ENCODE measurements around the gene MATN1.

The MATN1 gene

DNA sequence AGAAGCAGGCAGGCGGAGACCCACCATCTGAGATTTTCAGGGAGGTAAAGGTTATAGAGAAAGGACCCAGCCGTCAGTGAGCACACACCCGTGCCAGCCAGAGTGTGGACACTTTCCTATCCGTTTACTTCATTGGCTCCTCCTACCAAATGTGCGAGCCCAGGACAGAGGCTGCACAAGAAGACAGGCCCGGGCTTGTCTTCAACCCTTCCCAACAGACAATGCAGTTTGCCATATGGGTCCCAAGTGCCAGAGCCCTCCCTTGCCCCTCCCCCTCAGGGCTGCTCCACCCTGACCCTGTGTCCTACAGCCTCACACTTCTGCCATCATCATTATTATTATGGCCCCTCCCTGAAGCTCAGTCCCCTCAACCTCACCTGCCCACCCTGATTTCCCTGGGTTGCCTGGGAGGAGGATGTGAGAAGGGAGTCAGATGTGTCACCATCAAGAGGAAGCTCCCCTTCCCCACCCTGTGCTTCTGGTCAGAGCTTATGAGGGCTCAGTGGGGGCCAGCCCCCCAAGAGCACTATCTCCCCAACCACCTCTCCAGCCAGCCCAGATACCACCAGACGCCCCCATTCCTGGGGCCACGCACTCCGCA lies 24.8 kb upstream of the MATN1 start:
- TF ChIP-seq, protein P1, sequence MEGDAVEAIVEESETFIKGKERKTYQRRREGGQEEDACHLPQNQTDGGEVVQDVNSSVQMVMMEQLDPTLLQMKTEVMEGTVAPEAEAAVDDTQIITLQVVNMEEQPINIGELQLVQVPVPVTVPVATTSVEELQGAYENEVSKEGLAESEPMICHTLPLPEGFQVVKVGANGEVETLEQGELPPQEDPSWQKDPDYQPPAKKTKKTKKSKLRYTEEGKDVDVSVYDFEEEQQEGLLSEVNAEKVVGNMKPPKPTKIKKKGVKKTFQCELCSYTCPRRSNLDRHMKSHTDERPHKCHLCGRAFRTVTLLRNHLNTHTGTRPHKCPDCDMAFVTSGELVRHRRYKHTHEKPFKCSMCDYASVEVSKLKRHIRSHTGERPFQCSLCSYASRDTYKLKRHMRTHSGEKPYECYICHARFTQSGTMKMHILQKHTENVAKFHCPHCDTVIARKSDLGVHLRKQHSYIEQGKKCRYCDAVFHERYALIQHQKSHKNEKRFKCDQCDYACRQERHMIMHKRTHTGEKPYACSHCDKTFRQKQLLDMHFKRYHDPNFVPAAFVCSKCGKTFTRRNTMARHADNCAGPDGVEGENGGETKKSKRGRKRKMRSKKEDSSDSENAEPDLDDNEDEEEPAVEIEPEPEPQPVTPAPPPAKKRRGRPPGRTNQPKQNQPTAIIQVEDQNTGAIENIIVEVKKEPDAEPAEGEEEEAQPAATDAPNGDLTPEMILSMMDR (IDR thresholded peaks at IDR 0.05; ENCODE audit: insufficient read depth, low read length): no peak
- TF ChIP-seq SPI1 (IDR thresholded peaks at IDR 0.05; ENCODE audit: borderline replicate concordance, low read depth) (no peak), POLR2AphosphoS5 (IDR thresholded peaks at IDR 0.05; ENCODE audit: low read depth) (no peak), GABPA (IDR thresholded peaks at IDR 0.05; ENCODE audit: low read depth) (no peak)
- TF ChIP-seq, protein P2, sequence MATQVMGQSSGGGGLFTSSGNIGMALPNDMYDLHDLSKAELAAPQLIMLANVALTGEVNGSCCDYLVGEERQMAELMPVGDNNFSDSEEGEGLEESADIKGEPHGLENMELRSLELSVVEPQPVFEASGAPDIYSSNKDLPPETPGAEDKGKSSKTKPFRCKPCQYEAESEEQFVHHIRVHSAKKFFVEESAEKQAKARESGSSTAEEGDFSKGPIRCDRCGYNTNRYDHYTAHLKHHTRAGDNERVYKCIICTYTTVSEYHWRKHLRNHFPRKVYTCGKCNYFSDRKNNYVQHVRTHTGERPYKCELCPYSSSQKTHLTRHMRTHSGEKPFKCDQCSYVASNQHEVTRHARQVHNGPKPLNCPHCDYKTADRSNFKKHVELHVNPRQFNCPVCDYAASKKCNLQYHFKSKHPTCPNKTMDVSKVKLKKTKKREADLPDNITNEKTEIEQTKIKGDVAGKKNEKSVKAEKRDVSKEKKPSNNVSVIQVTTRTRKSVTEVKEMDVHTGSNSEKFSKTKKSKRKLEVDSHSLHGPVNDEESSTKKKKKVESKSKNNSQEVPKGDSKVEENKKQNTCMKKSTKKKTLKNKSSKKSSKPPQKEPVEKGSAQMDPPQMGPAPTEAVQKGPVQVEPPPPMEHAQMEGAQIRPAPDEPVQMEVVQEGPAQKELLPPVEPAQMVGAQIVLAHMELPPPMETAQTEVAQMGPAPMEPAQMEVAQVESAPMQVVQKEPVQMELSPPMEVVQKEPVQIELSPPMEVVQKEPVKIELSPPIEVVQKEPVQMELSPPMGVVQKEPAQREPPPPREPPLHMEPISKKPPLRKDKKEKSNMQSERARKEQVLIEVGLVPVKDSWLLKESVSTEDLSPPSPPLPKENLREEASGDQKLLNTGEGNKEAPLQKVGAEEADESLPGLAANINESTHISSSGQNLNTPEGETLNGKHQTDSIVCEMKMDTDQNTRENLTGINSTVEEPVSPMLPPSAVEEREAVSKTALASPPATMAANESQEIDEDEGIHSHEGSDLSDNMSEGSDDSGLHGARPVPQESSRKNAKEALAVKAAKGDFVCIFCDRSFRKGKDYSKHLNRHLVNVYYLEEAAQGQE (IDR thresholded peaks at IDR 0.05; ENCODE audit: insufficient replicate concordance, low read depth): no peak
- Histone ChIP-seq H3K4me3 (replicated peaks; ENCODE audit: insufficient read depth, low read length) (no peak overlapping the region), H3K27me3 (ENCODE audit: insufficient read depth, poor library complexity, severe bottlenecking) (no peaks in the 10 kb centered on the region), H3K27ac (replicated peaks) (no peak overlapping the region)
- no peak for DNase-seq (ENCODE audit: low read depth in 1 of 2, low spot score in 1 of 2)

DNA sequence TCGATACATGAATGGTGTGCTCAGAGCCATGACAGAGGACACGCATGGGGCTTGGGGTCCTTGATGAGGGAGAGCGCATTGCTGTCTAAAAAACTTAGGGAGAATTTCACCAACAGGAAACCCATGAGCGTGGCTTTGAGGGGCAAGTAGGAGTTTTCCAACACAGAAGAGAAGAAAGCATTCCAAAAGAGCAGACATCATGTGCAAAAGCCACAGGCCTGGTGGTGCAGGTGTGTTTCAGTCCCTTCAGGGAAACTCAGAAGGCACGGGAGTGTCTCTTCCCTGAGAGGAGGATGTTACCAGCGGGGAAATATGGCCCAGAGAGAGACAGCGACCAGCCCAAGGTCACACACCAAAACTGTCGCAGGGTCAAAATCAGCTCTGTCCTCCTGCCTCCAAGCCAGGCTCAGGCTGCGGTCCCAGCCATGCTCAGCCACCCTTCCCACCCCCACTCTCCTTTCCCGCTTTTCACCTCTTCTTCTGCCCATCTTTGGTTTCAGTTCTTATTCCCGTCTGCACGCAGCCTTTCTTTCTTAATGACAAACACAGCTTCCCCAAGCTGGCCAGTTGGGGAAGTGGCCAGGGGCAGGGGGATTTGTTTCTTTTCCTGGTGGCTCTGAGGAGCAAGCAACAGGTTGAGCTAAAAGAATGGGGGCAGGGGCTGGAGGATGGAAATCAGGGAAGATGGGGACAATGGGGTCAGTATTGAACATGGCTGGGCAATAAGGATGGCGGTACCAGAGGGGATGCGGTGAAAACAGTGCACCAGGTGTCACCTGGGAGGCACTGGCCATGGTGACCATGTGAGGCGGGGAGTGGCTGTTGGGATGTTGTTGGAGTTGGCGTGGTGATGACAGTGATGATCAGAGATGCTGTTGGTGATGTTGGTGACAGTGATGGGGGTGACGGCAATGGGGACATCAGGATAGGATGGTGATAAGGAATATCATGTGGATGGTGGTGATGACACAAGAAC lies 23.9 kb upstream of the MATN1 start:
- TF ChIP-seq, protein P2 (IDR thresholded peaks at IDR 0.05; ENCODE audit: insufficient replicate concordance, low read depth): no peak
- TF ChIP-seq SPI1 (IDR thresholded peaks at IDR 0.05; ENCODE audit: borderline replicate concordance, low read depth) (no peak), POLR2AphosphoS5 (IDR thresholded peaks at IDR 0.05; ENCODE audit: low read depth) (no peak), GABPA (IDR thresholded peaks at IDR 0.05; ENCODE audit: low read depth) (no peak)
- TF ChIP-seq, protein P1 (IDR thresholded peaks at IDR 0.05; ENCODE audit: insufficient read depth, low read length): no peak
- H3K4me3 ChIP-seq (replicated peaks; ENCODE audit: insufficient read depth, low read length): no peak overlapping the region
- H3K27ac ChIP-seq (replicated peaks): no peak overlapping the region
- no peaks in the 10 kb centered on the region for H3K27me3 ChIP-seq (ENCODE audit: insufficient read depth, poor library complexity, severe bottlenecking)
- DNase-seq (ENCODE audit: low read depth in 1 of 2, low spot score in 1 of 2): no peak

DNA sequence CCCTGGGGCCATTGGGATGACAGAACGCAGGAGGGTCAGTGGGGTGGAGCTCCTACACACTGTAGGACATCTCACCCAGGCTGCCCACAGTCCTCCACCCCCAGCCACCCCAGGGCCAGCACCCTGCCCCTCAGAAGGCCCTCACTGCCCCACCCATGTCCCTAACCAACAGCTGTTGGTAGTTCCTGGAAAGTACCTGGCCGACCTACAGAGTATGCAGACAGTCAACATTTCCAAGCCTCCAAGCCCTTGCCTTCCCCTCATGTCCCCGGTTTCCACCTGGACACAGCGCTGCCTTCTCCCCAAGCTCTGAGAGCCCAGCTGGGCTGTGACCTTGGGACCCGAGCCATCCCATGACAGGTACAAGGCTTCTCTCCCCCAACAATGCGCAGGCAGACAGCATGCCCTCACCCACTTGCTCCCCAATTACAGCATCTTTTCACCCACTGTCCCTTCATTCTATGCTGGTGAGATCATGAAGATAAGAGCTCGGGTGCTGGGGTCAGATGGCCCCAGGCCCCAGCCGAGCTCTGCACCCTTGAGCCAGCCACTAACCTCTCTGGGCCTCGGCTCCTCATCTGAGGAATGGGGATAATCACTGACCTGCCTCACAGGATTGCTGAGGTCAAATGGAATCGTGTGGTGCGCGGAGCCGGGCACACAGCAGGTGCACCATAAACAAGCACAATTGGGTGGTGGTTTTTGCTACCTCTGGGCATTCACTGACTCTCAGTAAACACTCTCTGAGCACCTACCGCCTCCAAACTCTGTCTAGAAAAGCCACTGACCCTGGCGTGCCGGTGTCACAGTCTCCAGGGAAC lies 23.0 kb upstream of the MATN1 start:
- no peak overlapping the region for H3K27ac ChIP-seq (replicated peaks)
- DNase-seq (ENCODE audit: low read depth in 1 of 2, low spot score in 1 of 2): no peak

More for the DNA sequence above, 23.0 kb upstream of the MATN1 start:
- no peak for TF ChIP-seq POLR2AphosphoS5 (IDR thresholded peaks at IDR 0.05; ENCODE audit: low read depth)
- TF ChIP-seq, protein P1 (IDR thresholded peaks at IDR 0.05; ENCODE audit: insufficient read depth, low read length): no peak
- TF ChIP-seq, protein P2 (IDR thresholded peaks at IDR 0.05; ENCODE audit: insufficient replicate concordance, low read depth): no peak
- TF ChIP-seq GABPA (IDR thresholded peaks at IDR 0.05; ENCODE audit: low read depth): no peak
- TF ChIP-seq SPI1 (IDR thresholded peaks at IDR 0.05; ENCODE audit: borderline replicate concordance, low read depth): no peak
- Histone ChIP-seq H3K4me3 (replicated peaks; ENCODE audit: insufficient read depth, low read length) (no peak overlapping the region), H3K27me3 (ENCODE audit: insufficient read depth, poor library complexity, severe bottlenecking) (no peaks in the 10 kb centered on the region)
